Activated CD4-positive, alpha-beta T cell treated with anti-CD3 and anti-CD28 coated beads, Interleukin-2, Interleukin-6, amounts not matched to agents 100 ng/mL and 50 ng/mL, durations not matched to agents 16 hours and 8 hours (primary cell): ENCODE data around the gene FAM228A.
"Not testable (repeated sequence)": the region's sequence is repeated elsewhere in the genome, so short reads cannot be mapped to it uniquely, and the experiment has no call there.

Experiments
- DNase-seq: peaks from one replicate; pipeline ENCODE4 v3.0.0-alpha.2; 2020

FAM228A gene

DNA sequence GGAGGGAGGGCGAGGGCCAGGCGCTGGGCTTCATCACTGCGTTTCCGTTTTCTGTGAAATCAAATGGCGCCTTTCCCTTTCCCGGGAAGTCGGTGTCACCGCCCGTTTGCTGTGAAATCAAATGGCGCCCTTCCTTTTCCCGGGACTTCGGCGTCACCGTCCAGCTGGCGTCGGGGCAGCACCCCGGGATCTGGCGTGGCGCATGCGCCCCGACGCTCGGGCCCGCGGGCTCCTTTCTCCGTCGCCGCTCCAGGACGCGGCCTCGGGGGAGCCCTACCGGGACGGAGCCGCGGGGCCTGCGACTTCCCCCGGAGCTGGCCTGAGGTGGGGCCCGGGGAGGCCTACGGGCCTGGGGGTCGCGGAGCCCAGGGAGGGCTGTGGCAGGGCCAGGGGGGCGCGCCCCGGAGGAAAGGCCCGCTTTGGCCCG is at the start of gene FAM228A:
Gene FAM228A, plus strand, starts transcription at position 203 of the 427 bp plus-strand sequence. CDS start 428 bp downstream, outside the sequence.
- DNase-seq: no peak

DNA sequence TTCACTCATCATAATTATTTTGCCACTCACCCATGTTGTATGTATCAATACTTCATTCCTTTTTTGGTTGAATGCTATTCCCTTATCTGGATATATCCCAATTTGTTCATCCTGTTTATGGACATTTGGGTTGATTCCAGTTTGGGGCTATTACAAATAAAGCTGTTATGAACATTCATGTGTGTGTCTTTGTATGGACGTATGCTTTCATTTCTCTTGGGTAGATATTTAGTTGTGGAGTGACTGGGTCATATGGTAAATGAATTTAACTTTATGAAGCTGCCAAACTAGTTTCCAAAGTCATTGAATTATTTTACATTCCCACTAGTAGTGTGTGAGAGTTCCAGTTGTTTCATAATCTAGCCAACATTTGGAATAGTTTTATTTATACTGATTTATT is 48.9 kb upstream of the FAM228A start:
- no peak for DNase-seq

DNA sequence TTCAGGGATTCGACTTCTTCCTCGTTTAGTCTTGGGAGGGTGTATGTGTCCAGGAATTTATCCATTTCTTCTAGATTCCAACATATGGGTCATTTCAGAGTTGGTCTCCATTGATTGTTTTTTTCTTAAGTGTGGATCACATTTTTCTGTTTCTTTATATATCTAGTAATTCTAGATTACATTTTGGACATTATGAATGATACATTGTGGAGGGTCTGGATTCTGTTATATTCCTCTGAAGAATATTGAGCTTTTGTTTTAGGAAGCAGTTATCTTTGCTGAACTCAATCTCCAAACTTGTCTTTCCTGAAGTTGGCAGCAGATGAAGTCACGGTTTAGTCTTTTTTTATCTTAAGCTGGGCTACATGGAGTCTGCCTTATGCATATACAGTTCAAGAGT is 42.3 kb upstream of the FAM228A start:
- DNase-seq: no peak

- not testable (repeated sequence) for DNase-seq
Measured at GRCh38 chr2:24140305-24140704, 34.5 kb upstream of the FAM228A start.

DNA sequence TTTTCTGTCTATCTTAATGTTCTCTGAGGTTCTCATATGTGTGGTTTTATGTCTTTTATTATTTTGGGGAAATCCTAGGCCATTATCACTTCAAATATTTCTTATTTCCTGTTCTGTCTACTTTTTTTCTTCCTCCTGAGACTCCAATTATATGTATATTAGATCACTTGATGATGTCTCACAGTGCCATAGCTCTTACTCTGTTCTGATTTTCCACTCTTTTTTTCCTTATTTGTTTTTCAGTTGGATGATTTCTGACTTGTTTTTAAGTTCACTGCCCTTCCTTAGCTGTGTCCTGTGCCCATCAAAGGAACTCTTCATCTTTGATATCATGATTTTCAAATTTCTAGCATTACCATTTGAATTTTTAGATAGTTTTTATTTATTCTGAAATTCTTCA is 27.5 kb upstream of the FAM228A start:
- DNase-seq: no peak

- DNase-seq: no peak
Measured at GRCh38 chr2:24152413-24153197, 22.2 kb upstream of the FAM228A start.

- DNase-seq: no peak
Measured at GRCh38 chr2:24153478-24153877, 21.4 kb upstream of the FAM228A start.

- DNase-seq: no peak
Measured at GRCh38 chr2:24158131-24158530, 16.7 kb upstream of the FAM228A start.

- no peak for DNase-seq
Measured at GRCh38 chr2:24159708-24160107, 15.1 kb upstream of the FAM228A start.

GRCh38 chr2:24160761-24161160 is 14.1 kb upstream of the FAM228A start:
- DNase-seq: no peak

- no peak for DNase-seq
Measured at GRCh38 chr2:24162494-24162893, 12.4 kb upstream of the FAM228A start.

- no peak for DNase-seq
Measured at GRCh38 chr2:24163186-24163585, 11.7 kb upstream of the FAM228A start.

DNA sequence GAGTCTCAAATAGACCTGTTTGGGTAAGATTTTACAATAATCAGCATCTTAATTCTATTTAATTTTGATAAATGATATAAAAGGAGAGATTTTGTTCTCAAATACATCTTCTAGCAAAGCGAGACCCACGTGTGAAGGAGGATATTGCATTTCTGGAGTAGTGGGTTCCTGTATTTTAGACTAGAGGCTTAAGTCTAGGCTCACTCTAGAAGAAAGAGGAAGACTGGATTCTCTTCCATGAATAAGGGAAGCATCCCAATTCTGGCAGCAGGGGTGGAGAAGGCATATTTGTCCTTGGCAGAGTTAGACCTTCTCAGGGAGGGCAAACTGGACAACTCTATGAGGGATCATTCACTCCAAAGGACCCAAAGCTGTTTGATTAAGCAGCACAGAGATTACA is 11.3 kb upstream of the FAM228A start:
- no peak for DNase-seq

DNA sequence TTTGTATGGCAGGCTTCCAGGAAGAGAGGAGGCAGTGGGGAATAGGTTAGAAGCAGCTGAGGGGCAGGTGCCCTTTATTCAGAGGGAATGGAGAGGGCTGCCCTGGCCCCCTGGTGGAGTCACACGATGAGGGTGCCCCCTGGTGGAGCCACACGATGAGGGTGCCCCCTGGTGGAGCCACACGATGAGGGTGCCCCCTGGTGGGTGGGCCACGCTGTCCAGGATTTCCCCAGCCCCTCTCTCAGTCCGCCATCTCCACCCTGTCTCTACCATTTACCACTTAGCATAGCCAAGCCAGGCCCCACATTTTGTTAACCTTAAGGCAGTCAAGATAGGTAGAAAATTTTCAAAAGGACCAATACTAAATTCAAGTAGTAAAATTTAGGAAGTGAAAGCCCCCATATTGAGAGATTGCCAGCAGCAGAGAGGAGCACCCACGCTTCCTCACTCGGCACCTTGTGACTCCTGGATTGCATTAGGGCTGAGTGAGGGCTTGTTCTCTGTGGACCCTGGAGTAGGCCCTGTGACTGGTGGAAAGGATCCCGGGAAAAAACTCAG is 10.4 kb upstream of the FAM228A start:
- DNase-seq: peak; percentile 46

DNA sequence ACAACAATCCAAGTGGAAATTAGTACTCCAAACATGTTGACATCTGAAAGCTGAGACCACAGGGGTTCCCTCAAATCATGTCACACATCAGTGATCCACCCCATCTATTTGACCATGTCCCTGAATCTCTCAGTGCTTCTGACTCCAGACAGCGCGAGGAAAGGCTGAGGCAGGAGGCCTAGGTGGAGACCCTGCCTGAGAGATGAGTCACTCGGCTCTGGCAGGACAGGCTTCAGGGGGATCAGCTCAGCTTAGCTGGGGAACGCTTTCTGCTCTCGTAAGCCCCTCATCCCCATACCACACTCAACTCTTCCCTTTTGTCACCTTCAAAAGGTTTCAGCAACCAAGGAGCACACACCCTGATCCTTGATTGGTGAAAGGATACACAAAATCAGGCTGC is 5.8 kb upstream of the FAM228A start:
- no peak for DNase-seq

GRCh38 chr2:24175631-24176187 is 856 bp downstream of the FAM228A start:
- DNase-seq: no peak

DNA sequence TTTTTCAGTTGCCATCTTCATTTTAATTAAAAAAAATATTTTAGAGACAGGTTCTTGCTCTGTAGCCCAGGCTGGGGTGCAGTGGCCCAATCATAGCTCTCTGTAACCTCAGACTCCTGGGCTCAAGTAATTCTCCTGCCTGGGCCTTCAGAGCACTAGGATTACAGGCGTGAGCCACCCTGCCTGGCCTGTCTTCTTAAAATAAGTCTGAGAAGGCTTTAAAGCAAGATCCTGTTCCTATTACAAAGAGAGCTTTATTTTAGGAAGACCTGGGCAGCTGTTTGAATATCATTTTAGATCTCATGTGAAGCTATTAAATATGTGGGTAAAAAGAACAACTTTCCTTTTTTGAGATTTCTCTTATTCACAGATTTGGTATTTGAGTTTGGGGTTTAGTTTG is 1.5 kb downstream of the FAM228A start:
- no peak for DNase-seq

DNA sequence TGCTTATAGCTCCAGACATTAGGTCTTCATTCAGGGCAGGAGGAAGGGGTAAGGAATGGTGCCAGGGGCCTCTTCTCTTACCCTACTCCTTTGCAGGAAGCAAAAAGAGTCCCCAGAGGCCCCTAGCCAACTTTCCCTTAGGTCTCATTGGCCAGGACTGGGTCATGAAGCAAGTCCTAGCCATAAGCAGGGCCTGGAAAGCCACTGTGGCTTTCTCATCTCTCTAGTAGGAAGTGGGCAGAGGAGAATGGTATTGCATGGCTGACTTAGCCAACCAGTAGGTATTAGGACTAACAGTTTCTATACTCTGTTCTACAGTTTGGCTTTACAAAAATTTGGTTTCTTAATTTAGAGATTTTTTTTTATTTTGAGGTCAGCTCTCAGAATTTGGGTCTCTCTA is 4.8 kb downstream of the FAM228A start:
- no peak for DNase-seq

GRCh38 chr2:24181849-24182248 is 7.0 kb downstream of the FAM228A start:
- DNase-seq: no peak

GRCh38 chr2:24182507-24182906 is 7.7 kb downstream of the FAM228A start:
- DNase-seq: no peak

- DNase-seq: no peak
Measured at GRCh38 chr2:24183366-24184069, 8.7 kb downstream of the FAM228A start.

- DNase-seq: no peak
Measured at GRCh38 chr2:24189551-24189950, 14.7 kb downstream of the FAM228A start.

GRCh38 chr2:24190503-24190902 is 15.7 kb downstream of the FAM228A start:
- no peak for DNase-seq

GRCh38 chr2:24191156-24191555 is 16.3 kb downstream of the FAM228A start:
- no peak for DNase-seq
